Kidney epithelial cell (primary cell): ENCODE results near the gene PSAT1. TPM values are rescaled to one million over a fixed set of nuclear protein-coding genes. Genes with fewer than 3 reads are reported as not detected.

ENCODE experiments used
- DNase-seq: peaks from one replicate; pipeline ENCODE4 v3.0.0-alpha.2; 2010; ENCODE audit warnings: low read depth
- H3K27me3 ChIP-seq: 2 replicates; pipeline ENCODE4 v1.6.0; 2011; ENCODE audit warnings: low read length; ENCODE audit not compliant: control insufficient read depth, insufficient read depth
- H3K36me3 ChIP-seq: 2 replicates; pipeline ENCODE4 v1.5.1; 2011; ENCODE audit warnings: low read length; ENCODE audit not compliant: control insufficient read depth, insufficient read depth
- H3K4me3 ChIP-seq: 2 replicates; pipeline ENCODE4 v1.5.1; 2011; ENCODE audit warnings: low read depth, mild to moderate bottlenecking, control low read depth, low read length
- total RNA-seq: library from RNA; depleted of rRNA; stranded (reverse); fragments of >200 nt; gene quantifications from 2 replicates; pipeline ENCODE4 v1.2.3, GENCODE V29; 2015
- TF ChIP-seq, protein P1 (sequence below): IDR thresholded peaks from 2 replicates; pipeline ENCODE4 v1.5.1; 2011; ENCODE audit warnings: mild to moderate bottlenecking, moderate library complexity, low read length, control low read depth, inconsistent platforms; ENCODE audit not compliant: insufficient read depth, poor library complexity, severe bottlenecking

The PSAT1 gene
- total RNA-seq, 1 donor from 2014 or later: 259 TPM

DNA sequence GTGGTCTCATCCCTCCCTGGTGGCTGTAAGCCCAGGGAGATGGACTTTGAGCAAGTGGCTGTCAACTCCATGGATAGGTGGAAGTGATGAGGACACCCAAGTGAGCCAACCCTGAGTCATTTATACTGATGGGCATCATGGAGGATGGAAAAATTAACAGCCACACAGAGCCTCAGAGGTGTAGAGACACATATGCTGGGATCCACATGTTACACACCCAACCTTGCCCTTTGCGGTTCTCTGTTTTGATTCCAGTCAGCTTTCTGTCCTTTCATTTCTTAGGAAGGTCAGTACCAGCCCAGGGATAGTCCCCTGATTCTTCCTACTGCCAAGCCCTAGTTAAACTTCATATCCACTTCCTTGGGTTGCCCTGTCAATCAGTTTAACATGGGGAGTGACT, 51.9 kb downstream of the PSAT1 start:
- DNase-seq: no peak
- Histone ChIP-seq H3K4me3 (no peak overlapping the region), H3K27me3 (no peaks in the 10 kb centered on the region), H3K36me3 (no peaks in the 10 kb centered on the region)
- TF ChIP-seq, protein P1, sequence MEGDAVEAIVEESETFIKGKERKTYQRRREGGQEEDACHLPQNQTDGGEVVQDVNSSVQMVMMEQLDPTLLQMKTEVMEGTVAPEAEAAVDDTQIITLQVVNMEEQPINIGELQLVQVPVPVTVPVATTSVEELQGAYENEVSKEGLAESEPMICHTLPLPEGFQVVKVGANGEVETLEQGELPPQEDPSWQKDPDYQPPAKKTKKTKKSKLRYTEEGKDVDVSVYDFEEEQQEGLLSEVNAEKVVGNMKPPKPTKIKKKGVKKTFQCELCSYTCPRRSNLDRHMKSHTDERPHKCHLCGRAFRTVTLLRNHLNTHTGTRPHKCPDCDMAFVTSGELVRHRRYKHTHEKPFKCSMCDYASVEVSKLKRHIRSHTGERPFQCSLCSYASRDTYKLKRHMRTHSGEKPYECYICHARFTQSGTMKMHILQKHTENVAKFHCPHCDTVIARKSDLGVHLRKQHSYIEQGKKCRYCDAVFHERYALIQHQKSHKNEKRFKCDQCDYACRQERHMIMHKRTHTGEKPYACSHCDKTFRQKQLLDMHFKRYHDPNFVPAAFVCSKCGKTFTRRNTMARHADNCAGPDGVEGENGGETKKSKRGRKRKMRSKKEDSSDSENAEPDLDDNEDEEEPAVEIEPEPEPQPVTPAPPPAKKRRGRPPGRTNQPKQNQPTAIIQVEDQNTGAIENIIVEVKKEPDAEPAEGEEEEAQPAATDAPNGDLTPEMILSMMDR: no peak

DNA sequence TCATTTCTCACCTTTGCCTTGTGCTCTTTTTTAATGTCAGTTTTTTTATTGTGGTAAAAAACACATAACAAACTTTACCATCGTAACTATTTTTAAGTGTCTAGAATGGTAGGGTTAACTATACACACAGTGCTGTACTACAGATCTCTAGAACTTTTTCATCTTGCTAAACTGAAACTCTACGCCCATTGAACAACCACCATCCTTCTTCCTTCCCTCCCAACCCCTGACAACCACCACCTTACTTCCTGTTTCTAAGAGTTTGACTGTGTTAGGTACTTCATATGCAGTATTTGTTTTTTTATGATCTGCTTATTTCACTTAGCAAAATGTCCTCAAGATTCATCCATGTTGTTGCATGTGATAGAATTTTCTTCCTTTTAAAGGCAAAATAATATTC, 54.9 kb downstream of the PSAT1 start:
- TF ChIP-seq, protein P1: no peak
- DNase-seq: no peak
- Histone ChIP-seq H3K4me3 (no peak overlapping the region), H3K36me3 (no peaks in the 10 kb centered on the region), H3K27me3 (no peaks in the 10 kb centered on the region)

DNA sequence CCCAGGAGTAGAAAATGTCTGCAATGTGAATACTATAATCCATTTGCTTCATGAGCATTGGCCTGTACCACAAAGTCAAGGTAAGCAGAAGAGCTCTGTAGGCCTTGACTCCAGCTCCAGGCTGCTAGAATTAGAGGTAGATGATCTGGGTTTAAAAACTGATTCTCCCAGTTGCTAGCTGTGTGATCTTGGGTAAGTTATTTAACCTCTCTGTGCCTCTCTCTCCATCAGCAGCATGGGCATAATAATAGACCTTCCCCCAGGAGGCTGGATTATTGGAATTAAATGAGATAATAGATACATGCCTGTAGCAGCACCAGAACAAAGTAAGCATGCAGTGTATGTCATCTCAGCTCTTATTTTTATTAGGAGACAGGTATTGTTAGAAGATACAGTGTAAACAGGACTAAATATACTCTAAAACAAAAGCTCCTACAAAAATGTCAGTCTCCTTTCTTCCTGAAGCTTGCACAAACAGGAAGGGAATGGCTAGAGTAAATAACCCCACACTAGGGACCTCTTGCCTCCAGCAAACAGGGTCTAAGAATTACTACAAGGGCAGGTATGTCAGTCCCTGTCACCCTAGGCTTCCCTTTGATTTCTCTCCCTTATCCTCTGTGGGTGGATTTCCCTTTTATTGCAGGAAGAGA, 57.5 kb downstream of the PSAT1 start:
- TF ChIP-seq, protein P1: no peak
- no peaks in the 10 kb centered on the region for H3K27me3 ChIP-seq

DNA sequence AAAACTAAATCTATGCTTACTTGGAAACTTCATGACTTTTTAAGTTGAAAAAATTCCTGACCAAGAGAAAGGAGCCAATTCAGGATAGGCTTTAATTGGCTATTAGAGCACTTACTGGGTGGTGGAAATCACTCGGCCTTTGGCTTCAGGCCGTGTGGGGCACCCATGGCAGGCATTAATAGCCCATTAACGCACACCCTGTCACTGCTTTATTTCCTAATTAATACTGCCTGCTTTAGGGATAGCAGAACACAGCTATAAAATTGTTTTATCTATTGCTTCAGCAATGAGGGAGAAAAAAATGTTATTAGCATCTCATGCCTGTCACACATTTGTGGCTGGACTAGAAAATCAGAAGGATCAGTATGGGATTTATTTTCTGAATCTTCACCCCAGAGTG, 58.1 kb downstream of the PSAT1 start:
- H3K36me3 ChIP-seq: no peaks in the 10 kb centered on the region
- DNase-seq: no peak
- TF ChIP-seq, protein P1: no peak
- H3K27me3 ChIP-seq: no peaks in the 10 kb centered on the region
- H3K4me3 ChIP-seq: no peak overlapping the region

More for the DNA sequence above, 57.5 kb downstream of the PSAT1 start:
- DNase-seq: no peak
- Histone ChIP-seq H3K4me3 (no peak overlapping the region), H3K36me3 (no peaks in the 10 kb centered on the region)

DNA sequence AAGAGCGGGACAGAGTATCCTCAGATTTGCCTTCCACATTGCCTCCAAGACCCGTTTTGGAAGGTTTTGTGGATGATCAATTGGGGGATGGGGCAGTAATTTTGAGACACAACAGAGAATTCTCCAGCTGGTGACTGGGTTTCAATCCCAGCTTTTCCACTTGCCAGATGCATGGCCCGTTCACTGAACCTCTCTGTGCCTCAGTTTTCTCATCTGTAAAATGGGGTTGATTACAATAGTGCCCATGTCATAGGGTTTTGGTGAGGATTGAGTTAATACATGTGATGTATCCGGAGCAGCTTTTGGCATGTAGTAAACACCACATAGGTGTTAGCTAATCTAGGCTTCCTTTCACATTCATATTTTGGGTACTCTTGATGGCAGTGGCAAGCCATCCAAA, 59.7 kb downstream of the PSAT1 start:
- TF ChIP-seq, protein P1: no peak
- Histone ChIP-seq H3K4me3 (no peak overlapping the region), H3K36me3 (no peaks in the 10 kb centered on the region), H3K27me3 (no peaks in the 10 kb centered on the region)
- no peak for DNase-seq
